Activated T-cell treated with anti-CD3 and anti-CD28 coated beads, Interleukin-2, amount 50 U/mL, for 48 hours (primary cell): Measurements from ENCODE around the gene MRPL34.

Experiments used
- DNase-seq, 2 experiments: peaks; one replicate each; pipeline ENCODE4 v3.0.0-alpha.2; 2020

The MRPL34 gene

GRCh38 chr19:17311455-17312188, 6.0 kb downstream of the MRPL34 start:
- no peak for DNase-seq

- no peak for DNase-seq
Observed at GRCh38 chr19:17312189-17313113, 6.8 kb downstream of the MRPL34 start.

- DNase-seq: no peak
Observed at GRCh38 chr19:17314007-17314593, 8.4 kb downstream of the MRPL34 start.

GRCh38 chr19:17318966-17319365, 13.3 kb downstream of the MRPL34 start:
- DNase-seq: no peak

- DNase-seq: no peak
Observed at GRCh38 chr19:17319473-17320238, 14.0 kb downstream of the MRPL34 start.

- DNase-seq: no peak
Observed at GRCh38 chr19:17320435-17320834, 14.8 kb downstream of the MRPL34 start.

- DNase-seq: no peak
Observed at GRCh38 chr19:17321655-17322489, 16.2 kb downstream of the MRPL34 start.

- DNase-seq: no peak
Observed at GRCh38 chr19:17322854-17323253, 17.2 kb downstream of the MRPL34 start.

GRCh38 chr19:17323300-17323963, 17.8 kb downstream of the MRPL34 start:
- DNase-seq: no peak

GRCh38 chr19:17323964-17324332, 18.3 kb downstream of the MRPL34 start:
- DNase-seq: peak in 1 of 2 experiments; percentile 39

- DNase-seq: no peak
Observed at GRCh38 chr19:17324357-17325114, 18.9 kb downstream of the MRPL34 start.

- no peak for DNase-seq
Observed at GRCh38 chr19:17325133-17325532, 19.5 kb downstream of the MRPL34 start.

GRCh38 chr19:17325881-17326594, 20.4 kb downstream of the MRPL34 start:
- no peak for DNase-seq

- no peak for DNase-seq
Observed at GRCh38 chr19:17326595-17326966, 20.9 kb downstream of the MRPL34 start.

GRCh38 chr19:17327068-17327653, 21.5 kb downstream of the MRPL34 start:
- no peak for DNase-seq

- peak; percentile 73 to 75 for DNase-seq
Observed at GRCh38 chr19:17327654-17328516, 22.2 kb downstream of the MRPL34 start.

GRCh38 chr19:17328517-17329365, 23.1 kb downstream of the MRPL34 start:
- peak in 1 of 2 experiments; percentile 50 for DNase-seq
